ENCODE data around the gene UBE2B. TPM values are rescaled to one million over a fixed set of nuclear protein-coding genes. Genes with fewer than 3 reads are reported as not detected.
"Not testable (repeated sequence)": the region's sequence is repeated elsewhere in the genome, so short reads cannot be mapped to it uniquely, and the experiment has no call there.

The UBE2B gene
- total RNA-seq, 1 donor from 2014 or later, result 69.4 TPM

- DNase-seq, result no peak
Measured at GRCh38 chr5:134398609-134399155, 27.3 kb downstream of the UBE2B start.

GRCh38 chr5:134403951-134404350 is 32.6 kb downstream of the UBE2B start:
- DNase-seq, result no peak

- DNase-seq, result no peak
Measured at GRCh38 chr5:134406390-134406789, 35.0 kb downstream of the UBE2B start.

- DNase-seq, result no peak
Measured at GRCh38 chr5:134409321-134409720, 38.0 kb downstream of the UBE2B start.

GRCh38 chr5:134410822-134411221 is 39.5 kb downstream of the UBE2B start:
- DNase-seq, result no peak

GRCh38 chr5:134411228-134411545 is 39.8 kb downstream of the UBE2B start:
- no peak for DNase-seq

- peak; percentile 95 for DNase-seq
Measured at GRCh38 chr5:134411546-134412266, 40.3 kb downstream of the UBE2B start, which contains the start of gene CDKN2AIPNL. Gene CDKN2AIPNL, minus strand, starts transcription at chr5:134411881. Its CDS starts 27 bp downstream, at chr5:134411854.

GRCh38 chr5:134413046-134413445 is 41.7 kb downstream of the UBE2B start:
- no peak for DNase-seq

GRCh38 chr5:134417707-134418106 is 46.3 kb downstream of the UBE2B start:
- DNase-seq, result no peak

GRCh38 chr5:134418958-134419357 is 47.6 kb downstream of the UBE2B start:
- no peak for DNase-seq

GRCh38 chr5:134420343-134420742 is 49.0 kb downstream of the UBE2B start:
- no peak for DNase-seq

GRCh38 chr5:134421038-134421437 is 49.7 kb downstream of the UBE2B start:
- DNase-seq, result not testable (repeated sequence)

- DNase-seq, result no peak
Measured at GRCh38 chr5:134422791-134423365, 51.5 kb downstream of the UBE2B start.

- no peak for DNase-seq
Measured at GRCh38 chr5:134423376-134423775, 52.0 kb downstream of the UBE2B start.

- no peak for DNase-seq
Measured at GRCh38 chr5:134426361-134426760, 55.0 kb downstream of the UBE2B start.

- no peak for DNase-seq
Measured at GRCh38 chr5:134427540-134428041, 56.2 kb downstream of the UBE2B start.

GRCh38 chr5:134430001-134430569 is 58.7 kb downstream of the UBE2B start:
- DNase-seq, result no peak

GRCh38 chr5:134432174-134432573 is 60.8 kb downstream of the UBE2B start:
- DNase-seq, result no peak

- no peak for DNase-seq
Measured at GRCh38 chr5:134432677-134433359, 61.4 kb downstream of the UBE2B start.

GRCh38 chr5:134435560-134435959 is 64.2 kb downstream of the UBE2B start:
- DNase-seq, result no peak

- DNase-seq, result peak; percentile 72
Measured at GRCh38 chr5:134436523-134437339, 65.4 kb downstream of the UBE2B start.

- DNase-seq, result no peak
Measured at GRCh38 chr5:134437340-134437846, 66.0 kb downstream of the UBE2B start.
